K562 (cell line): ENCODE measurements around the gene PPT2. TPM values are rescaled to one million over a fixed set of nuclear protein-coding genes. Genes with fewer than 3 reads are reported as not detected.

Experiments
- BDP1 ChIP-seq: IDR thresholded peaks from 3 replicates; pipeline ENCODE4 v1.6.1; 2011; ENCODE audit not compliant: insufficient read length, insufficient read depth
- EHMT2 ChIP-seq: fragments of 450-650 bp; IDR thresholded peaks from 2 replicates; pipeline ENCODE4 v1.6.1; 2018; ENCODE audit warnings: antibody characterized with exemption
- KAT7 ChIP-seq: sonication (generic); formaldehyde crosslinking; IDR thresholded peaks from 2 replicates; pipeline ENCODE4 v1.8.0; 2022; ENCODE audit warnings: missing genetic modification reagents, mild to moderate bottlenecking, borderline replicate concordance
- MAFK ChIP-seq: IDR thresholded peaks from 2 replicates; pipeline ENCODE4 v1.6.1; 2011; ENCODE audit warnings: low read length, improper control_type of control experiment
- NFATC3 ChIP-seq: fragments of 450-650 bp; IDR thresholded peaks from 2 replicates; pipeline ENCODE4 v1.6.1; 2017; ENCODE audit warnings: mild to moderate bottlenecking
- NFIX ChIP-seq: fragments of 250-450 bp; sonication (Bioruptor Pico); IDR thresholded peaks from 2 replicates; pipeline ENCODE4 v1.4.0; 2020; ENCODE audit warnings: low read depth, mild to moderate bottlenecking, moderate library complexity
- NONO ChIP-seq, 2 experiments: fragments of 200-400 bp in 1 of 2; fragments of 450-650 bp in 1 of 2; formaldehyde crosslinking in 1 of 2; IDR thresholded peaks; 2 replicates each; pipeline ENCODE4 v1.6.1; 2017; ENCODE audit warnings: low read depth in 2 of 2, mild to moderate bottlenecking in 2 of 2, moderate library complexity in 2 of 2, low read length in 1 of 2
- NR4A1 ChIP-seq, 2 experiments: fragments of 250-450 bp in 1 of 2; fragments of 450-650 bp in 1 of 2; sonication (Bioruptor Pico) in 1 of 2; IDR thresholded peaks; 2 replicates each; pipeline versions ENCODE4 v1.4.0 to v1.6.1; 2016 to 2020; ENCODE audit warnings: mild to moderate bottlenecking in 2 of 2, missing compliant biosample characterization in 1 of 2, missing genetic modification characterization in 1 of 2, moderate library complexity in 1 of 2
- SETDB1 ChIP-seq: IDR thresholded peaks from one replicate; pipeline ENCODE4 v1.6.1; 2012; ENCODE audit warnings: low read length, control low read depth, inconsistent platforms
- TAF1 ChIP-seq: IDR thresholded peaks from 2 replicates; pipeline ENCODE4 v1.6.1; 2011; ENCODE audit warnings: mild to moderate bottlenecking, low read length, moderate library complexity; ENCODE audit not compliant: insufficient read depth, control insufficient read depth, severe bottlenecking; ENCODE audit errors: extremely low read depth
- ZKSCAN3 ChIP-seq: fragments of 250-450 bp; sonication (Bioruptor Pico); IDR thresholded peaks from 2 replicates; pipeline ENCODE4 v1.4.0; 2020
- ZNF408 ChIP-seq: fragments of 250-450 bp; sonication (Bioruptor Pico); IDR thresholded peaks from 2 replicates; pipeline ENCODE4 v1.4.0; 2020; ENCODE audit warnings: low read depth, mild to moderate bottlenecking, moderate library complexity
- polyA plus RNA-seq, 8 experiments: library from polyadenylated mRNA; depleted of rRNA in 4 of 8; stranded (reverse) in 5 of 8; unstranded in 3 of 8; fragments of >200 nt; fragmentation: Nextera tagmentation in 2 of 8; fragmentation: Illumina TruSeq in 1 of 8; extraction: Ambion mirVana in 2 of 8; extraction: Trizol in 1 of 8; gene quantifications; 2 replicates each; pipeline versions ENCODE4 v1.2.1 to v1.2.3, GENCODE V29; 2011 to 2014; ENCODE audit warnings: inconsistent platforms in 1 of 8, missing spikeins in 1 of 8
- total RNA-seq, 7 experiments: library from RNA; depleted of rRNA in 6 of 7; stranded (reverse); fragments of >200 nt in 6 of 7; fragmentation: Illumina TruSeq in 2 of 7; extraction: Trizol in 2 of 7; gene quantifications; 2 replicates each; pipeline versions ENCODE4 v1.2.1 to v1.2.3, GENCODE V29; 2011 to 2021; ENCODE audit warnings: low replicate concordance in 1 of 7
- TF ChIP-seq, protein P1 (sequence below): sonication (generic); formaldehyde crosslinking; IDR thresholded peaks from 2 replicates; pipeline ENCODE4 v1.8.0; 2022; ENCODE audit warnings: missing genetic modification reagents, mild to moderate bottlenecking, borderline replicate concordance
- TF ChIP-seq, protein P2 (sequence below): sonication (generic); formaldehyde crosslinking; IDR thresholded peaks from 2 replicates; pipeline ENCODE4 v1.8.0; 2023; ENCODE audit warnings: mild to moderate bottlenecking, missing genetic modification reagents
- TF ChIP-seq, protein P3 (sequence below): fragments of 250-450 bp; sonication (Bioruptor Pico); IDR thresholded peaks from 2 replicates; pipeline ENCODE4 v1.8.0; 2021; ENCODE audit warnings: mild to moderate bottlenecking, moderate library complexity
- TF ChIP-seq, protein P4 (sequence below): sonication (generic); formaldehyde crosslinking; IDR thresholded peaks from 2 replicates; pipeline ENCODE4 v1.8.1; 2023; ENCODE audit warnings: mild to moderate bottlenecking, missing genetic modification reagents
- TF ChIP-seq, protein P5 (sequence below): fragments of 450-650 bp; formaldehyde crosslinking; IDR thresholded peaks from 2 replicates; pipeline ENCODE4 v1.4.0; 2020; ENCODE audit warnings: mild to moderate bottlenecking, mixed read lengths

The PPT2 gene
- total and polyA plus RNA-seq, 9 of the 15 experiments (the other 6 are each of a cell fraction or from before 2014, with no cell fraction given) = 27.4 to 98.8 (median 69.9) TPM

DNA sequence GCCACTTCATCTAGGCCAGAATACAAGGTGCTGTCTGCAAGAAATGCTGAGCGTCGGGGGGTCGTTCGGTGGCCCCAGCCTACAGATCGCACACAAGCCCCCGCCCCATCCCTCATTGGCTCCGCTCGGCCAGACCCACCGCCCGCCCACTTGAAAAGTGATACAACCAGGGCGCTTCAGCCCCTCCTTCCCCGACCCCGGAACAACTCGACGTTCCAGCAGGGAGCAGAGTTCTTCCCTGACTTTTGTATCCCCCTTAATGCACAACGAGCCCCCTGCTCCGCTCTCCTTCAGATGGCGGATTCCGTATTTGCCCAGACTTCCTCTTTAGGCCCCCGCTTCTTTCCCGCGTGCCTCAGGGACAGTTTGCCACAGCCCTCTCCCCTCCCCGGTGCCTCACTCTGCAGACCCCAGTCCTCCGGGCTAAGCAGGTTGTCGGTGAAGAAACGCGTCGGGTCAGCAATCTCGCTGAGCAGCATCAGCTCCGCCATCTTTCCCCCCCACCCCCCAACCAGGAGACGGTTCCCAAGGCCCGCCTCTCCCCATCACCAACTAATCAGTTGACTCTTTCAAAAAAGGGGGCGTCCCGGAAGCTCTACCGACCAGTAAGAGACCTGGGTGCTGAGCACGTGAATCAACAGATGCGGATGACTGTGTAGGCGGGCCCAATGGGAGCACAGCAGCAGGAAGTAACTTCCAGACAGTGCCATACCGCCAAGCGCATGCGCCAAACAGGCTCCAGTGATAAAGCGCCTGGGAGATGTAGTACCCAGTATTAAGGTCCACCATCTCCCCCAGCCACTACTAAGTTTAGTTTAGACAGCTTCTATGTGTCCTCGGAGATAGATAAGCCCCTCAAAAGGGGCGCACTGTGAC, 26.0 kb upstream of the PPT2 start, which contains the start of gene ATF6B (continued):
- TF ChIP-seq ZNF408 (CRISPR knock-in tag) (no peak), NFIX (CRISPR knock-in tag) (no peak), KAT7 (CRISPR knock-in tag) (peak; percentile 86; the same call in 1 of the 2 replicates), ZKSCAN3 (CRISPR knock-in tag) (no peak), TAF1 (peak; percentile 78), SETDB1 (no peak), BDP1 (no peak), NR4A1 (CRISPR knock-in tag; IDR thresholded peaks at IDR 0.05) (no peak), NR4A1 (tag; IDR thresholded peaks at IDR 0.05) (no peak), NONO (IDR thresholded peaks at IDR 0.05; ENCODE audit: low read depth in 2 of 2, low read length in 1 of 2) (no peak), NFATC3 (peak; percentile 62; the same call in 1 of the 2 replicates), MAFK (peak; percentile 32; the same call in 1 of the 2 replicates), EHMT2 (no peak)
- TF ChIP-seq, protein P1, sequence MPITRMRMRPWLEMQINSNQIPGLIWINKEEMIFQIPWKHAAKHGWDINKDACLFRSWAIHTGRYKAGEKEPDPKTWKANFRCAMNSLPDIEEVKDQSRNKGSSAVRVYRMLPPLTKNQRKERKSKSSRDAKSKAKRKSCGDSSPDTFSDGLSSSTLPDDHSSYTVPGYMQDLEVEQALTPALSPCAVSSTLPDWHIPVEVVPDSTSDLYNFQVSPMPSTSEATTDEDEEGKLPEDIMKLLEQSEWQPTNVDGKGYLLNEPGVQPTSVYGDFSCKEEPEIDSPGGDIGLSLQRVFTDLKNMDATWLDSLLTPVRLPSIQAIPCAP (CRISPR knock-in tag) = no peak
- TF ChIP-seq, protein P2, sequence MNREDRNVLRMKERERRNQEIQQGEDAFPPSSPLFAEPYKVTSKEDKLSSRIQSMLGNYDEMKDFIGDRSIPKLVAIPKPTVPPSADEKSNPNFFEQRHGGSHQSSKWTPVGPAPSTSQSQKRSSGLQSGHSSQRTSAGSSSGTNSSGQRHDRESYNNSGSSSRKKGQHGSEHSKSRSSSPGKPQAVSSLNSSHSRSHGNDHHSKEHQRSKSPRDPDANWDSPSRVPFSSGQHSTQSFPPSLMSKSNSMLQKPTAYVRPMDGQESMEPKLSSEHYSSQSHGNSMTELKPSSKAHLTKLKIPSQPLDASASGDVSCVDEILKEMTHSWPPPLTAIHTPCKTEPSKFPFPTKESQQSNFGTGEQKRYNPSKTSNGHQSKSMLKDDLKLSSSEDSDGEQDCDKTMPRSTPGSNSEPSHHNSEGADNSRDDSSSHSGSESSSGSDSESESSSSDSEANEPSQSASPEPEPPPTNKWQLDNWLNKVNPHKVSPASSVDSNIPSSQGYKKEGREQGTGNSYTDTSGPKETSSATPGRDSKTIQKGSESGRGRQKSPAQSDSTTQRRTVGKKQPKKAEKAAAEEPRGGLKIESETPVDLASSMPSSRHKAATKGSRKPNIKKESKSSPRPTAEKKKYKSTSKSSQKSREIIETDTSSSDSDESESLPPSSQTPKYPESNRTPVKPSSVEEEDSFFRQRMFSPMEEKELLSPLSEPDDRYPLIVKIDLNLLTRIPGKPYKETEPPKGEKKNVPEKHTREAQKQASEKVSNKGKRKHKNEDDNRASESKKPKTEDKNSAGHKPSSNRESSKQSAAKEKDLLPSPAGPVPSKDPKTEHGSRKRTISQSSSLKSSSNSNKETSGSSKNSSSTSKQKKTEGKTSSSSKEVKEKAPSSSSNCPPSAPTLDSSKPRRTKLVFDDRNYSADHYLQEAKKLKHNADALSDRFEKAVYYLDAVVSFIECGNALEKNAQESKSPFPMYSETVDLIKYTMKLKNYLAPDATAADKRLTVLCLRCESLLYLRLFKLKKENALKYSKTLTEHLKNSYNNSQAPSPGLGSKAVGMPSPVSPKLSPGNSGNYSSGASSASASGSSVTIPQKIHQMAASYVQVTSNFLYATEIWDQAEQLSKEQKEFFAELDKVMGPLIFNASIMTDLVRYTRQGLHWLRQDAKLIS (CRISPR knock-in tag) = no peak
- TF ChIP-seq, protein P3, sequence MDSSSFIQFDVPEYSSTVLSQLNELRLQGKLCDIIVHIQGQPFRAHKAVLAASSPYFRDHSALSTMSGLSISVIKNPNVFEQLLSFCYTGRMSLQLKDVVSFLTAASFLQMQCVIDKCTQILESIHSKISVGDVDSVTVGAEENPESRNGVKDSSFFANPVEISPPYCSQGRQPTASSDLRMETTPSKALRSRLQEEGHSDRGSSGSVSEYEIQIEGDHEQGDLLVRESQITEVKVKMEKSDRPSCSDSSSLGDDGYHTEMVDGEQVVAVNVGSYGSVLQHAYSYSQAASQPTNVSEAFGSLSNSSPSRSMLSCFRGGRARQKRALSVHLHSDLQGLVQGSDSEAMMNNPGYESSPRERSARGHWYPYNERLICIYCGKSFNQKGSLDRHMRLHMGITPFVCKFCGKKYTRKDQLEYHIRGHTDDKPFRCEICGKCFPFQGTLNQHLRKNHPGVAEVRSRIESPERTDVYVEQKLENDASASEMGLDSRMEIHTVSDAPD (CRISPR knock-in tag) = no peak
- TF ChIP-seq, protein P4, sequence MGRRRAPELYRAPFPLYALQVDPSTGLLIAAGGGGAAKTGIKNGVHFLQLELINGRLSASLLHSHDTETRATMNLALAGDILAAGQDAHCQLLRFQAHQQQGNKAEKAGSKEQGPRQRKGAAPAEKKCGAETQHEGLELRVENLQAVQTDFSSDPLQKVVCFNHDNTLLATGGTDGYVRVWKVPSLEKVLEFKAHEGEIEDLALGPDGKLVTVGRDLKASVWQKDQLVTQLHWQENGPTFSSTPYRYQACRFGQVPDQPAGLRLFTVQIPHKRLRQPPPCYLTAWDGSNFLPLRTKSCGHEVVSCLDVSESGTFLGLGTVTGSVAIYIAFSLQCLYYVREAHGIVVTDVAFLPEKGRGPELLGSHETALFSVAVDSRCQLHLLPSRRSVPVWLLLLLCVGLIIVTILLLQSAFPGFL = no peak
- TF ChIP-seq, protein P5, sequence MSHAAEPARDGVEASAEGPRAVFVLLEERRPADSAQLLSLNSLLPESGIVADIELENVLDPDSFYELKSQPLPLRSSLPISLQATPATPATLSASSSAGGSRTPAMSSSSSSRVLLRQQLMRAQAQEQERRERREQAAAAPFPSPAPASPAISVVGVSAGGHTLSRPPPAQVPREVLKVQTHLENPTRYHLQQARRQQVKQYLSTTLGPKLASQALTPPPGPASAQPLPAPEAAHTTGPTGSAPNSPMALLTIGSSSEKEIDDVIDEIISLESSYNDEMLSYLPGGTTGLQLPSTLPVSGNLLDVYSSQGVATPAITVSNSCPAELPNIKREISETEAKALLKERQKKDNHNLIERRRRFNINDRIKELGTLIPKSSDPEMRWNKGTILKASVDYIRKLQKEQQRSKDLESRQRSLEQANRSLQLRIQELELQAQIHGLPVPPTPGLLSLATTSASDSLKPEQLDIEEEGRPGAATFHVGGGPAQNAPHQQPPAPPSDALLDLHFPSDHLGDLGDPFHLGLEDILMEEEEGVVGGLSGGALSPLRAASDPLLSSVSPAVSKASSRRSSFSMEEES (CRISPR knock-in tag) = no peak
